HG02759 (cell line): Measurements from ENCODE around the gene KCNJ14.

Experiments
- ATAC-seq: cut with Tn5 transposase; IDR thresholded peaks from one replicate; pipeline ENCODE4 v1.9.1; 2021; ENCODE audit warnings: mild to moderate bottlenecking, moderate library complexity; ENCODE audit not compliant: unreplicated experiment

The KCNJ14 gene

GRCh38 chr19:48502350-48503018 is 47.1 kb downstream of the KCNJ14 start:
- ATAC-seq = no peak

- ATAC-seq = no peak
Observed at GRCh38 chr19:48506138-48506733, 50.9 kb downstream of the KCNJ14 start.

GRCh38 chr19:48507911-48508439 is 52.6 kb downstream of the KCNJ14 start:
- no peak for ATAC-seq

GRCh38 chr19:48508729-48509411 is 53.5 kb downstream of the KCNJ14 start:
- ATAC-seq = no peak

- no peak for ATAC-seq
Observed at GRCh38 chr19:48509467-48510194, 54.3 kb downstream of the KCNJ14 start.

- ATAC-seq = no peak
Observed at GRCh38 chr19:48510421-48511268, 55.3 kb downstream of the KCNJ14 start.

- no peak for ATAC-seq
Observed at GRCh38 chr19:48511321-48511731, 56.0 kb downstream of the KCNJ14 start.

- no peak for ATAC-seq
Observed at GRCh38 chr19:48511800-48512503, 56.6 kb downstream of the KCNJ14 start, which contains the start of gene LMTK3. LMTK3 (minus strand) TSS chr19:48511835; CDS start chr19:48511576, 259 bp downstream.

GRCh38 chr19:48512504-48513288 is 57.3 kb downstream of the KCNJ14 start:
- ATAC-seq = no peak

- ATAC-seq = peak; percentile 53
Observed at GRCh38 chr19:48513289-48514122, 58.1 kb downstream of the KCNJ14 start.

GRCh38 chr19:48514123-48514458 is 58.7 kb downstream of the KCNJ14 start:
- ATAC-seq = no peak

GRCh38 chr19:48516536-48516935 is 61.2 kb downstream of the KCNJ14 start:
- ATAC-seq = no peak
